Measurements from ENCODE around the gene NPTXR.

GRCh38 chr22:38867124-38867455 lies 23.3 kb upstream of the NPTXR start:
- TF ChIP-seq CTCF (conservative IDR thresholded peaks at IDR 0.05; ENCODE audit: low read depth, low read length) (no peak), EZH2 (IDR thresholded peaks at IDR 0.05; ENCODE audit: borderline replicate concordance, low read depth, low read length, poor library complexity, severe bottlenecking) (no peak)
